A673 (cell line): ENCODE results near the gene PSMB9. TPM values are rescaled to one million over a fixed set of nuclear protein-coding genes. Genes with fewer than 3 reads are reported as not detected.

Experiments used
- BruUV-seq: library from RNA; stranded (reverse); fragments of 400-500 nt; replicated peaks from 2 replicates; lab custom pipeline; 2021; lab: Mats Ljungman, UMichigan
- CTCF ChIA-PET: fragments of 300-600 bp; sonication (Branson Sonifier 250); formaldehyde crosslinking; loops from one replicate; lab custom pipeline; 2022; ENCODE audit warnings: antibody characterized with exemption; lab: Charles Lee
- POLR2A ChIA-PET: fragments of 300-600 bp; sonication (Branson Sonifier 250); formaldehyde crosslinking; loops from one replicate; lab custom pipeline; 2022; ENCODE audit warnings: antibody characterized with exemption; ENCODE audit not compliant: low non-redundant PET; lab: Charles Lee
- DNase-seq: peaks from one replicate; pipeline ENCODE4 v3.0.0-alpha.2; 2015; ENCODE audit warnings: low spot score
- H3K27ac ChIP-seq: fragments of 200-600 bp; sonication (generic); 2 replicates; pipeline ENCODE4 v1.5.1; 2016; ENCODE audit warnings: mixed run types, low read depth, mild to moderate bottlenecking, mixed read lengths, antibody characterized with exemption, low read length; ENCODE audit not compliant: poor library complexity, severe bottlenecking
- H3K27me3 ChIP-seq: fragments of 200-600 bp; sonication (generic); replicated peaks from 2 replicates; pipeline ENCODE4 v1.6.1; 2017; ENCODE audit warnings: mixed run types, low read depth, mild to moderate bottlenecking, mixed read lengths, antibody characterized with exemption, low read length; ENCODE audit not compliant: insufficient read depth, poor library complexity
- H3K36me3 ChIP-seq: fragments of 200-600 bp; sonication (generic); 2 replicates; pipeline ENCODE4 v1.6.1; 2016; ENCODE audit warnings: mixed run types, mild to moderate bottlenecking, mixed read lengths, antibody characterized with exemption, low read length; ENCODE audit not compliant: insufficient read depth, poor library complexity, severe bottlenecking
- H3K4me1 ChIP-seq: fragments of 200-600 bp; sonication (generic); 2 replicates; pipeline ENCODE4 v1.6.1; 2017; ENCODE audit warnings: mixed run types, mild to moderate bottlenecking, mixed read lengths, antibody characterized with exemption, low read length; ENCODE audit not compliant: insufficient read depth, poor library complexity, severe bottlenecking
- H3K4me3 ChIP-seq: fragments of 200-600 bp; sonication (generic); 2 replicates; pipeline ENCODE4 v1.5.1; 2016; ENCODE audit warnings: low read depth, mixed run types, mild to moderate bottlenecking, mixed read lengths, low read length; ENCODE audit not compliant: poor library complexity, severe bottlenecking
- H3K9me3 ChIP-seq: fragments of 200-600 bp; sonication (generic); 2 replicates; pipeline ENCODE4 v1.6.1; 2016; ENCODE audit warnings: mixed run types, low read depth, mild to moderate bottlenecking, mixed read lengths, antibody characterized with exemption, low read length; ENCODE audit not compliant: poor library complexity, severe bottlenecking
- EZH2 ChIP-seq: fragments of 200-600 bp; sonication (generic); IDR thresholded peaks from 2 replicates; pipeline ENCODE4 v1.6.1; 2017; ENCODE audit warnings: borderline replicate concordance, low read depth, mild to moderate bottlenecking, mixed read lengths, antibody characterized with exemption, low read length; ENCODE audit not compliant: poor library complexity, severe bottlenecking
- intact Hi-C: fragments of 100-400 bp; cut with micrococcal nuclease; formaldehyde crosslinking; loops from one replicate; pipeline ENCODE4 v1.10.0; 2022; ENCODE audit not compliant: unreplicated experiment
- total RNA-seq: library from RNA; stranded (reverse); gene quantifications from 2 replicates; pipeline ENCODE4 v1.2.3, GENCODE V29; 2021
- TF ChIP-seq, protein P1 (sequence below): fragments of 300-800, 200-600 bp; sonication (generic); conservative IDR thresholded peaks from 2 replicates; pipeline ENCODE4 v1.5.1; 2017; ENCODE audit warnings: low read depth, mild to moderate bottlenecking, antibody characterized with exemption, low read length, moderate library complexity, mixed read lengths

Gene PSMB9
- total RNA-seq, 1 experiment from 2014 or later: 6.8 TPM

GRCh38 chr6:32844839-32845383, 9.1 kb upstream of the PSMB9 start:
- peak overlapping the region; percentile 71 for H3K4me3 ChIP-seq
- no peaks in the 10 kb centered on the region for H3K27me3 ChIP-seq
- H3K9me3 ChIP-seq: no peaks in the 10 kb centered on the region
- no TSS peak for BruUV-seq
- peaks cover 3% of the 10 kb centered on the region for H3K36me3 ChIP-seq
- H3K4me1 ChIP-seq: no peaks in the 10 kb centered on the region
- DNase-seq: no peak
- no peak overlapping the region for H3K27ac ChIP-seq
- no peak for TF ChIP-seq EZH2
- TF ChIP-seq, protein P1, sequence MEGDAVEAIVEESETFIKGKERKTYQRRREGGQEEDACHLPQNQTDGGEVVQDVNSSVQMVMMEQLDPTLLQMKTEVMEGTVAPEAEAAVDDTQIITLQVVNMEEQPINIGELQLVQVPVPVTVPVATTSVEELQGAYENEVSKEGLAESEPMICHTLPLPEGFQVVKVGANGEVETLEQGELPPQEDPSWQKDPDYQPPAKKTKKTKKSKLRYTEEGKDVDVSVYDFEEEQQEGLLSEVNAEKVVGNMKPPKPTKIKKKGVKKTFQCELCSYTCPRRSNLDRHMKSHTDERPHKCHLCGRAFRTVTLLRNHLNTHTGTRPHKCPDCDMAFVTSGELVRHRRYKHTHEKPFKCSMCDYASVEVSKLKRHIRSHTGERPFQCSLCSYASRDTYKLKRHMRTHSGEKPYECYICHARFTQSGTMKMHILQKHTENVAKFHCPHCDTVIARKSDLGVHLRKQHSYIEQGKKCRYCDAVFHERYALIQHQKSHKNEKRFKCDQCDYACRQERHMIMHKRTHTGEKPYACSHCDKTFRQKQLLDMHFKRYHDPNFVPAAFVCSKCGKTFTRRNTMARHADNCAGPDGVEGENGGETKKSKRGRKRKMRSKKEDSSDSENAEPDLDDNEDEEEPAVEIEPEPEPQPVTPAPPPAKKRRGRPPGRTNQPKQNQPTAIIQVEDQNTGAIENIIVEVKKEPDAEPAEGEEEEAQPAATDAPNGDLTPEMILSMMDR: no peak
- POLR2A ChIA-PET: no interaction called here
- CTCF ChIA-PET: interaction anchor here (1.2 kb wide), 1 partner anchor 8 kb away, joined by 6 read pairs; the partner anchor contains the start of gene TAP1
- intact Hi-C loops: no loop called here

- TF ChIP-seq, protein P1: no peak
- no peak for TF ChIP-seq EZH2
- H3K27ac ChIP-seq: no peak overlapping the region
- DNase-seq: no peak
- CTCF ChIA-PET: interaction anchor here (1.2 kb wide), 1 partner anchor 8 kb away, joined by 6 read pairs; the partner anchor contains the start of gene TAP1
- POLR2A ChIA-PET: no interaction called here
- no peaks in the 10 kb centered on the region for H3K9me3 ChIP-seq
- no peaks in the 10 kb centered on the region for H3K4me1 ChIP-seq
- peaks cover 3% of the 10 kb centered on the region for H3K36me3 ChIP-seq
- no peaks in the 10 kb centered on the region for H3K27me3 ChIP-seq
- H3K4me3 ChIP-seq: no peak overlapping the region
- intact Hi-C loops: no loop called here
- no TSS peak for BruUV-seq
These were observed 8.6 kb upstream of the PSMB9 start for GRCh38 chr6:32845384-32845884.

- Histone ChIP-seq H3K9me3 (no peaks in the 10 kb centered on the region), H3K4me1 (no peaks in the 10 kb centered on the region), H3K4me3 (no peak overlapping the region), H3K27ac (no peak overlapping the region), H3K27me3 (peaks cover 7% of the 10 kb centered on the region), H3K36me3 (peaks cover 3% of the 10 kb centered on the region)
- ChIA-PET POLR2A (no interaction called here), CTCF (no interaction called here)
- DNase-seq: no peak
- no TSS peak for BruUV-seq
- intact Hi-C loops: no loop called here
- TF ChIP-seq EZH2: no peak
- TF ChIP-seq, protein P1: no peak
These were observed 7.0 kb upstream of the PSMB9 start for GRCh38 chr6:32847004-32847403.
